SU-DHL-6 (cell line): ENCODE measurements around the gene PSMB11.

Source experiments
- EZH2phosphoT487 ChIP-seq: fragments of 200-600 bp; sonication (generic), shearing (Covaris generic); conservative IDR thresholded peaks from 2 replicates; pipeline ENCODE4 v1.6.1; 2018; ENCODE audit warnings: mild to moderate bottlenecking, antibody characterized with exemption, low read length, moderate library complexity, mixed read lengths
- TF ChIP-seq, protein P1 (sequence below): fragments of 200-600 bp; sonication (generic); IDR thresholded peaks from one replicate; pipeline ENCODE4 v1.5.1; 2017; ENCODE audit warnings: antibody characterized with exemption, mild to moderate bottlenecking, low read length, moderate library complexity; ENCODE audit not compliant: insufficient read depth, poor library complexity, severe bottlenecking

DNA sequence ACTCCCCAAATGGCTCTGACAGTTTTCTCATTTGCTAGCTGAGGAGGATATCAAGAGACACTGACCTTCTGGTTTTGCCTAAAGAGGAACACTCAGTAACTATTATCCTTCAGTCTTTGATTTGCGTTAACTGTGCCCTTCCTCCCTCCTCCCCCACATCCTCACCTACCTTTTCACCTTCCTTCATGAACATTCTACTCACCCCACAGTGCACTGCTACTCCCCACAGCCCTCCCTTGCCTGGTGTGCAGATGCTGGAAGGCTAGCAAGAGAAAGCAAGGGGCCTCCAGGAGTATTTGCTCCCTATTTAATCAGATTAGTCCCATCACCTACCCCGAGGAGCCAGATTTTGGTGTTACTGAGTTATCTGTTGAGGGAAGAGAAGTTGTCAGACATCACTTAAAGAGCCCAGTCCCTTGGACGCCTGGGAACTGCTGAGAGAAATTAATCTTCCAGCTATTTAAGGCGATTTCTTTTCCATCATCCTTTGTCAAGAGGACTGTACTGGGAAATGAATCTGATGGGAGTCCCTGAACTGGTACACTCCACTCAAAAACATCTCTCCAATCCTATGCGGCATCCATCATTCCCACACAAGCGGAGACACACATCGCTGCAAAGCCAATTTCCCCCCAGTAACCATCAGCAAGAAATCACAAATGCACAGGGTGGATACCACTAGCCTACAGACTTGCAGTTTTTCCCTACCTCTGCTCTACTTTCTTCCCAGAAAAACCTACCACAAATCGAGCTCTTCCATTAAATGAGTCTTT lies 18.8 kb upstream of the PSMB11 start:
- TF ChIP-seq, protein P1, sequence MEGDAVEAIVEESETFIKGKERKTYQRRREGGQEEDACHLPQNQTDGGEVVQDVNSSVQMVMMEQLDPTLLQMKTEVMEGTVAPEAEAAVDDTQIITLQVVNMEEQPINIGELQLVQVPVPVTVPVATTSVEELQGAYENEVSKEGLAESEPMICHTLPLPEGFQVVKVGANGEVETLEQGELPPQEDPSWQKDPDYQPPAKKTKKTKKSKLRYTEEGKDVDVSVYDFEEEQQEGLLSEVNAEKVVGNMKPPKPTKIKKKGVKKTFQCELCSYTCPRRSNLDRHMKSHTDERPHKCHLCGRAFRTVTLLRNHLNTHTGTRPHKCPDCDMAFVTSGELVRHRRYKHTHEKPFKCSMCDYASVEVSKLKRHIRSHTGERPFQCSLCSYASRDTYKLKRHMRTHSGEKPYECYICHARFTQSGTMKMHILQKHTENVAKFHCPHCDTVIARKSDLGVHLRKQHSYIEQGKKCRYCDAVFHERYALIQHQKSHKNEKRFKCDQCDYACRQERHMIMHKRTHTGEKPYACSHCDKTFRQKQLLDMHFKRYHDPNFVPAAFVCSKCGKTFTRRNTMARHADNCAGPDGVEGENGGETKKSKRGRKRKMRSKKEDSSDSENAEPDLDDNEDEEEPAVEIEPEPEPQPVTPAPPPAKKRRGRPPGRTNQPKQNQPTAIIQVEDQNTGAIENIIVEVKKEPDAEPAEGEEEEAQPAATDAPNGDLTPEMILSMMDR = no peak
- no peak for TF ChIP-seq EZH2phosphoT487
